Fibroblast of the conjunctiva (primary cell): ENCODE results near the gene ELAVL1.
A peak's percentile ranks its signal among the peaks of the same experiment; 100 is the strongest.
"Not testable (repeated sequence)": the region's sequence is repeated elsewhere in the genome, so short reads cannot be mapped to it uniquely, and the experiment has no call there.

Experiments used
- DNase-seq: peaks from one replicate; pipeline ENCODE4 v3.0.0-alpha.2; 2010; ENCODE audit warnings: low read depth

ELAVL1 gene

DNA sequence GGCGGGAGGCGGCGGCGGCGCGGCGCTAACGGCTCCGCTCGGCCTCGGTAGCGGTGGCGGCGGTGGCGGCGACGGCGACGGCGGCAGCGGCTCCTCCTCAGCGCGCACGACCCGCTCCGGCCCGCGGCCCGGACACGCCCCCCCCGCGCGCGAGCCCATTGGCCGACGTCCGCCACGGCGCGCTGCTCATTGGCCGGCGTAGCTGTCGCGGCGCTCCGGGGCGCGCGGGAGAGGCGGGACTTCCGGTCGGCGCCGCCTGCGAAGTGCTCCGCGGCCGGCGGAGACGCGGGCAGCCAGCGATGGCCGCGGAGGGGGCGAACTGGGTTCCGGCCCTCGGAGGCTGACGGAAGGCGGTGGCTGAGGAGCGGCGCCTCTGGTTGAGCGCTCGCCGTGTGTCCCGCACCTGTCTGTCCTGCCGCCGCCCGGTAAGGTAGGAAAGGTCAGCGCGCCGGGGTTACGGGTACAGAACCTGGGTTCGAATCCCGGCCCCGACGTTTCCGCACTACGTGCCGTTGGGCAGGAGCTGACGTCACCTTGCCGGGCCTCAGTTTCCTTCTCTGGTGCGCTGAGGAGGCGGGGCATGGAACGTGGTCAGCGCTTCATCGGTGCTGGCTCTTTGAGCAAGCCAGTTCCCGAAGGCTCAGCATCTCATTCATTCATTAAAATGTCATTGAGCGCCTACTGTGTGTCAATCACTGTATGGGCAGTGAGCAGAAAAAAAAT lies at the start of gene ELAVL1:
ELAVL1 (minus strand) TSS at position 108 of the 723 bp plus-strand sequence. CDS start 13,826 bp downstream, outside the sequence.
- peak; percentile 68 for DNase-seq

DNA sequence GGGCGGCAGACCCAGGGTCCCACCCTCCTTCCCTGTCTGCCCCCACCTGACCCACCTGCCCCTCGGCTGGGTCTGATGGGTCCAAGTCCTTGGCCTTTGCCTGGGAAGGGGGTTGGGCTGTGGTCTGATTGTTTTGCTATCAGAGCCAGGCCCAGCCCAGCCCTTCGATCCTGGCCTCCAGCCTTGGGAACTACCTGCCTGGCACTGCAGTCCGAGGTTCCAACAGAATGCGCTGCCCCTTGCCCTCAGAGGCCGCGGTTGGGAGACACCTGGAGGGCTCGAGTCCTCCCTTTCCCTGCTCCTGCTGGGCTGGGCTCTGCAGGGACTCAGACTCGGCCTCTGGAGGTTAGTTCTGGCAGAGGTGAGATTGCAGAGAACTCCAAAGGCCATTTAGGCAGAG lies 48.7 kb upstream of the ELAVL1 start:
- no peak for DNase-seq

DNA sequence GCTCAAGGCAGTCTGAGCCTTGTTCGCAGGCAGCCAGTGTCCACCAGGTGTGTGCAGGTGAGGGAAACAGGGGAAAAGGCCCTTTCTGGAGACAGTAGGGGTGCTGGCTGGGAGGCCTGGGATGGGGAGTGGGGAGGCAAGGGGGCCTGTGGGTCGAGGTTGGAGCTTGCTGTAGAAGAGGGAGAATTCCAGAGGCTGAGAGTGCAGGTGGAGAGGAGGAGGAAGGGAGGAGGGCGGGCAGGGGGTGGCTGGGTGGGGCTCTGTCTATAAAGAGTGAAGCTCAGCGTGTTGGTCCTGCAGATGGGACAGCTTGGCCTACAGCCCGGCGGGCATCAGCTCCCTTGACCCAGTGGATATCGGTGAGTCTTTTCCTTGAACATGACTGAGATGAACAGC lies 47.0 kb upstream of the ELAVL1 start, which contains the start of gene CCL25:
CCL25 (plus strand) TSS at position 297 of the 396 bp plus-strand sequence. CDS start 290 bp downstream, outside the sequence.
- no peak for DNase-seq

DNA sequence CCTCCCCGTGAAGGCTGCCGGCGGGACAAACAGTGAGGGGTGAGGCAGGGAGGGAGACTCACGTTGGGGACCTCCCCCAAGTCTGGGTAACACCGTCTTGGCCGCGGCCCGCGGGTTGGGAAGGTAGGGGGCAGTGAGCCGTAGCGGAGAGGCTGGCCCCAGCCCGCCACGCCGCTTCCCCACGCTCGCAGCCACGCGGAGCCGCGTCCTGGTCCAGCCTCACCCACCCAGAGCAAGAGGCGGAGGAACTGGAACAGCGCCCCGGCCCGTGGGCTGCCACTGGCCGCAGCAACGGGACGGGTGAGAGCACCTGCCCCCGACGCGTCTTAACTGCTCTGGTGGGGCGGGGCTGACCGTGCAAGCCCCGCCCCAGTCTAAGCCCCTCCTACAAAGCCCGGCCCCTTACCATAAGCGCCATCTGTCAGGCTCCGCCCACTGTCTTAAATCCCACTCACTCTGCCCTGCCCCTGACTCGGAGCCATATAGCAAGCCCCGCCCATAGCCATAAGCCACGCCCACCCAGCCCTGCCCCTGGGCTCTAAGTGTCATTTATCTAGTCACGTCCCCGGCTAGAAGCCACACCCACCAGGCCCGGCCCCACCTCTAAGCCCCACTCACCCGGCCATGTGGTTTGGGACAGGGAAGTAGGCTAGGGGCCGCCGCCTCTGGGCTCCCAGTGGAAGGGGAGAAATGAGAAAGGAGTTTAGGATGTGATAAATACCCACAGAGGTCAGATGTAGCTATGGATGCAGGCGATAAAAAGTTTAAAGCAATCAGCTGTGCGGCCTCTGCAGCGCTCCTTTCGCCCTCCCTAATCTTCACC lies 45.0 kb upstream of the ELAVL1 start:
- DNase-seq = peak; percentile 72

DNA sequence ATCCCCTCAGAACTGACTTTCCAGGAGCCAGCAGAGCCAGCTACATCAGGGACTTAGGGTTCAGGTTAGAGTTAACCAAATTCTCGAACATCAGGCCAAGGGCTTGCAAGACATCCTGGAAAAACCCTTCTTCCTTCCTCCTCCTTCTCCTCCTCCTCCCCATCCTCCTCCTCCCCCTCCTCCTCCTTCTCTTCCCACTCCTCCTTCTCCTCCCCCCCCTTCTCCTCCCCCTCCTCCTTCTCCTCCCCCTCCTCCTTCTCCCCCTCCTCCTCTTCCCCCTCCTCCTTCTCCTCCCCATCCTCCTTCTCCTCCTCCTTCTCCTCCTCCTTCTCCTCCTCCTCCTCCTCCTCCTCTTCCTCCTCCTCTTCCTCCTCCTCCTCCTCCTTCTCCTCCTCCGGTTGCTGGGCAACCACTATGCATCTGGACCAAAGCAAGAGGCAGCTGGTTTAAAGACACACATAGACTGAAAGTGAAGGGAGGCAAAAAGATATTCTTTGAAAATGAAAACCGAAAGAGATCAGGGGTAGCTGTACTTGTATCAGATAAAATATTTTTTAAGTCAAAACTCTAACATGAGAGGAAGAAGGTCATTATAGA lies 41.2 kb upstream of the ELAVL1 start:
- DNase-seq = no peak

DNA sequence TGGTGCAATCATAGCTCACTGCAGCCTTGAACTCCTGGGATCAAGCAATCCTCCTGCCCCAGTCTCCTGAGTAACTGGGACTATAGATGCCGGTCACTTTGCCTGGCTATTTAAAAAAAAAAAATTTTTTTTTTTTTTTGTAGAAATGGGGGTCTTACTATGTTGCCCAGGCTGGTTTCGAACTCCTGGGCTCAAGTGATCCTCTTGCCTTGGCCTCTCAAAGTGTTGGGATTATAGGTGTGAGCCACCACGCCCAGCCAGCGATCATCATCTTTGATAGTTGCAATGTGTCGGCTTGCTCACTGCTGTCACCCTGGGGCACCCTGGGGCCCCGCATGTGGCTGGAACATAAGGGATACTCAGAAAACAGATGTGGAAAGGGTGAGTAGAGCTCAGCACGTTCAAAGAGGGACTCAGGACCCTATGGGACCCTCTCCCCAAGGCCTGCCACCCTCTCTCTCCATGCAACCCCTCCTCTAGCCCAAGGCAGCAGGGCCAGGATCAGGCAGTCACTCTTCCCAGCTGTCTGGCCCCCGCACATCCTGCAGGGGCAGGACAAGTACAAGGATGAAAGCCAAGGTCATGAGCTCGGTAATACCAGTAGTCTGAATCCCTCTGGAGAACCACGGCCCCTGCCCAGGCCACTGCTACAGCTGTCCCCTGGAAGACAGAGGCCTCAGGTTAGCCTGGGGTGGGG lies 40.6 kb upstream of the ELAVL1 start:
- DNase-seq = no peak

DNA sequence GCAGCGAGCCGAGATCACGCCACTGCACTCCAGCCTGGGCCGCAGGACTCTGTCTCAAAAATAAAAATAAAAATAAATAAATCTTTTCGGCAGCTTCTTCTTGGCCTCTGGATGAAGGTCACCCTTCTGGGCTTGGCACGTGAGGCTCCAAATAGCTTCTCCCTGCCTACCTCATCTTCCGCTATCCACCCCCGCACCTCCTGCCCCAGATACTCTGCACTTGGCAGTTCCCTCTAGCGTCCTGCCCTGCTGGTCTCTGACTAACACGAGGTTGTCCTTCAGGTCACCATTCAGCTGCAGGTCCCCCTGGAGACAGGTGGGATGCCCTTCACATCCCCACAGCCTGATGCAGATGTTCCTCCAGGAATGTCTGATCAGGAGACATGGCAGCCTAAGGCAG lies 38.6 kb upstream of the ELAVL1 start:
- DNase-seq = no peak

DNA sequence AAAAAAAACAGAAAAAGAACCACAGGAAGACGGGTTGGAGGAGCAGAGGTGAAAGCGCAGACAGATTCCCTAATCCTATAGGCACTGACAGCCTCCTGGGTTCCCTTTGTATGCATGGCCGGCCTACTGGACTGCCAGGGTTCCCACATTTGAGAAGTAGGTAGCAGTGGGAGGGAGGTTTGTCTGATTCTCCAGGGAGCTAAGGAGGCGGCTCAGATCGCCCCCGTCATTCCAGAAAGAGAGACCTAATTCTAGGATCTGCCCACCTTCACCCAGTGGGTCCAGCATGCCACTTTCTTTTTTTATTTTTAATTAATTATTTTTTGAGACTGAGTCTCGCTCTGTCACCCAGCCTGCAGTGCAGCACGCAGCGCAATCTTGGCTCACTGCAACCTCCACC lies 37.5 kb upstream of the ELAVL1 start:
- DNase-seq = no peak

DNA sequence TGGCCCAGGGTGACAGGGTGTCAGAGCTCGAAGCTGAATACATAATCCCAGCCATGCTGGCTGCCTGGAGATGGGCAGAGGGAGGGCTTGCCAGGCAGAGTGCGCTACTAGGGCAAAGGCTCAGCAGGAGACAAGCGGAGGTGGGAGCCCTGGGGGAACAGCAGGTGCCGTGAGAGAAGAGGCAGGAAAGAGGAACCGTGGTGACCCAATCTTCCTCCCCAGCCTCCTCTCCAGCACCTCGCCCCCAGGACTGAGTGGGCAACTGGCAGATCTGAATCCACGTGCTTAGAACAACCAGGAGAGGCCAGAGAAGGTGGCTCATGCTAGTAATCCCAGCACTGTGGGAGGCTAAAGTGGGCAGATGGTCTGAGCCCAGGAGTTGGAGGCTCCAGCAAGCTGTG lies 36.1 kb upstream of the ELAVL1 start:
- DNase-seq = no peak

DNA sequence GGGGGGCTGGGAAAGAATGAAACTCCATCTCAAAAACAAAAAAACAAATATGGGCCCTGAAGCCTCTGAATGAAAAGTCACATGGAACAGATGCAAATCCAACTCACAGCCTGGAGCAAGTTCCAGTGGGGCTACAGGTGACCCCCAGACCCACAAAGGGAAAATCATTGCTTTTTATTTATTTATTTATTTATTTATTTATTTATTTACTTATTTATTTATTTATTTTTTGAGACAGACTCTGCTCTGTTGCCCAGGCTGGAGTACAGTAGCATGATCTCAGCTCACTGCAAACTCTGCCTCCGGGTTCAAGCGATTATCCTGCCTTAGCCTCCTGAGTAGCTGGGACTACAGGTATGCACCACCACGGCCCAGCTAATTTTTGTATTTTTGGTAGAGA lies 33.8 kb upstream of the ELAVL1 start:
- no peak for DNase-seq

DNA sequence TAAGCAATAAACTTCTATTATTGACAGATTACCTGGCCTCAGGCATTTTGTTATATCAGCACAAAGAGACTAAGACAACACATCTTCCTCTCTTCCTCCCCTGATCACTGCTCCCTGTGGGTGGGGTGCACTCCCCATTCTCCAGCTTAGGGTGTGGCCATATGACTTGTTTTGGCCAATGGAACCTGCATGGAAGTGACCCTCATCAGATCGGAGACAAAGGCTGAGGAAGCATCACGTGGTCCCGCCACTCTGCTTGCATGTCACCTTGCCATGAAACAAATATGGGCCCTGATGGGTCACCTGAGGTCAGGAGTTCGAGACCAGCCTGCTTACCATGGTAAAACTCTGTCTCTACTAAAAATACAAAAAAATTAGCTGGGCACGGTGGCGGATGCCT lies 33.4 kb upstream of the ELAVL1 start:
- DNase-seq = no peak

DNA sequence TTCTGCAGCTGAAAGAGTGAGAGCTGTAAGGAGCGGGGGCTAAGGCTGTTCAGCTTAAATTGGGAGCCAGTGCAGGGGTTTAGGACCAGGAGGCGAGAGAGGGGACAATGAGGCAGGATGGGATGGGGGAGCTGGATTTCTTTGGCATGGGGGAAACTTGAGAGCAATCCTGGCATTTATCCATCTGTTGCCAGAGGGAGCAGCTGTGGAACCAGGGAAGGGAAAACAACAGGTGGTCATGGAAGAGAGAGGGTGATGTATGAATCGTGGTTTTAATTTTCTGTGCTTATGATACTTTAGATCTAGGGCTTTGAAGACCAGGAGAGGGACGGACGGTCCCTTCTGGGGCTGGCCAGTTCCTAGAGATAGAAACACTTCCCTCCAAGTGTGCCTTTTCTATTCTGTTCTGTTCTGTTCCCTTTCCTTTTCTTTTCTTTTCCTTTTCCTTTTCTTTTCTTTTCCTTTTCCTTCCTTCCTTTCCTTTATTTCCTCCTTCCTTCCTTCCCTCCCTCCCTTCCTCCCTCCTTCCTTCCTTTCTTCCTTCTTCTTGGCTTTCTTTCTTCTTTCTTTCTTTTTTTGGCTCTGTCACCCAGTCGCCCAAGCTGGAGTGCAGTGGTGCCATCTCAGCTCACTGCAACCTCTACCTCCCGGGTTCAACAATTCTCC lies 31.1 kb upstream of the ELAVL1 start:
- DNase-seq = no peak

DNA sequence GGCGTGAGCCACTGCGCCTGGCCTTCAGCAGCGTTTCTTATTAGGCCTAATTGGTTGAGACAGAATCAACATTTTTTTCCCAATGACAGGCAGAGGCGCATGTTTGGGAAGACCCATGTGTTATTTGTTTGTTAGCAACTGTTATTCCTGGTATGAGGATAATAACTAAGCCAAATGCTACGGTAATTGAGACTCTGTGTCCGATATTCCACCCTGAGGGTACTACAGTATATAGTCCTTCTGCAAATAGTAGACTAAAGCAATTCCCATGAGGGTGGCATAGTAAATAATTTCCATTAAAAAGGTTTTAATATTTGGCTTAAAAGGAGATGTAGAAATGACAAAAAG lies 28.7 kb upstream of the ELAVL1 start:
- DNase-seq = no peak

DNA sequence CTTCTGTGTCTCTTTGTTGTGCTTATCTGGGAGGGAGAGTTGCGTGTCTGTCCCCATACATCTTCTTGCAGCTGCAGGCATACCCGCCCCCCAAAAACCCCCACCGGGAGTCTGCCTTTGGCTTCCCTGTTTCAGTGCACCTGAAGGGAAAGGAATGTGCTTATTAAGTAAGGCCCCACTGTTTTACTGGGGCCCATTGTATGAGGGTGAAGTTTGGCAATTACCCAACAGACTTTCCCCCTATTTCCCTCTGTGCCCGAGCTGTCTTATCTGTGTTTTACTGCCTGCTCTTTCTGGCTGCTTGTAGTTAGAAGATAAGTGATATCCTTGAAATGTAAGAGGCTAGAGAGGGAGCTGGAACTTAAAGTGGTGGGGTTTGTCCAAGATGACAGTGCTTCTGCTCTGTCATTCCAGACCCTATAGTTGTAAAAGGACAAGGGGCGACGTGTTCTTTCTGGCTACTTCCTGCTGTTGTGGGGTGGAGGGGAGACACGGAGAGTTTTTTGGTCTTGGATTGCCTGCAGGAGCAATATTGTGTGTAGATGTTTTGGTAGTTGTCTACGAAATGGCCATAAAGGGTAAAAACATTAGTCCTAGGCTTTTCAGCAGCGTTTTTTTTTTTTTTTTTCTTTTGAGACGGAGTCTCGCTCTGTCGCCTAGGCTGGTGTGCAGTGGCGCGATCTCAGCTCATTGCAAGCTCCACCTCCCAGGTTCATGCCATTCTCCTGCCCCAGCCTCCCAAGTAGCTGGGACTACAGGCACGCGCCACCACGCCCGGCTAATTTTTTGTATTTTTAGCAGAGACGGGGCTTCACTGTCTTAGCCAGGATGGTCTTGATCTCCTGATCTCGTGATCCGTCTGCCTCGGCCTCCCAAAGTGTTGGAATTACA lies 28.1 kb upstream of the ELAVL1 start:
- DNase-seq = not testable (repeated sequence)

DNA sequence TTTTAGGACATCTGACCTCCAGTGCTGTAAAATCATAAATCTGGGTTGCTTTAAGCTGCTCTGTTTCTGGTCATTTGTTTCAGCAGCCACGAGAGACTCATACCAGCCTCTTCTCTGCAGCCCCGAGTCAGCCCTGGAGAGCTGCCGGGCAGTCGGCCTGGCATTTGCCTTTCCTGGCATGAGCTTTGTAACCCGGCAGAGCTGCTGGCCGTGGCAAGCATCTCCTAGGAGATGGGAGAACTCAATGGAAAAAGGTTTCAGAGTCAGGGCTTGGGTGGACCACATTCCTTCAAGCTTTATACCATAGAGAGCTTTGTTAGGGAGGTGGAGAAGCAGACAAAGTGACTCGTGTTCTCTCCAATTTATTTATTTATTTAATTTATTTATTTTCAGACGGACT lies 25.5 kb upstream of the ELAVL1 start:
- no peak for DNase-seq

DNA sequence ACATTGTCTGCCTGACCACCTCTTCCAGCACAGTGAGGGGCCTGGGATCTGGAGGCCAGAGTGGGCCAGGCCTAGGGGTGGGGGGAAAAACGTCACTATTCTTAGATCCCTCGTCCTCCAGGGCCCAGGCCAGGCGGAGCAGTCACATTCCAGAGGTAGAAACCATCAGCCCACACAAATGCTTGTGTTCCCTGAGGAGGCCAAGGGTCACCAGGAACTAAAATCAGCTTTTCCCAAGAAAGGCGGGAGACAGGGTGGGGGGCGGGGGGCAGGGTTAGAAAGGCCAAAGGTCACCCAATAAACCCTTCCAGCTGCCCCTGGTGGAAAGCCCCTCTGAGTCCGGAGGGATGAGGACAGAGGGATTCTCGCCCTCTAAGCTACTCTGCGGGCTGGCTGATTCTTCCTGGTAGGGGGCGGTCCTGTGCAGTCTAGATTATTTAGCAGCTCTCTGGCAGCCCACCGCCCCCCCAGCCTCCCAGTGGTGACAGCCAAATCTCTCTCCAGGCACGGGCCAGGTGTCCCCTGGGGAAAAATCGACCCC lies 23.6 kb upstream of the ELAVL1 start:
- DNase-seq = no peak

DNA sequence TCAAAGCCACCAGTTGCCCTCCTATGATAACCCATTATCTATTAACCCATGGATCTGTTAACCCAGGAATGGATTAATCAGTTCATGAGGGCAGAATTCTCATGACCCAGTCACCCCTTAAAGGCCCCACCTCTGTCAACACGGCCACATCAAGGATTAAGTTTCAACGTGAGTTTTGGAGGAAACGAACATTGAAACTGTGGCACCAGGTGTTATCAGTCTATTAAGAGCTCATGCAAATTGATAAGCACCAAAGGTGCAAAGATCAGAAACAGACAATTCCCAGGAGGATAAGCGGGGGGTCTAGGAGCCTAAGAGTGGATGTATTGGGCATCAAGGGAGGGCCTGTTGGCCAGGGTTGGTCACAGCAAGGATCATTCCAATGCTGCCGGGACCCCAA lies 19.9 kb upstream of the ELAVL1 start:
- no peak for DNase-seq

DNA sequence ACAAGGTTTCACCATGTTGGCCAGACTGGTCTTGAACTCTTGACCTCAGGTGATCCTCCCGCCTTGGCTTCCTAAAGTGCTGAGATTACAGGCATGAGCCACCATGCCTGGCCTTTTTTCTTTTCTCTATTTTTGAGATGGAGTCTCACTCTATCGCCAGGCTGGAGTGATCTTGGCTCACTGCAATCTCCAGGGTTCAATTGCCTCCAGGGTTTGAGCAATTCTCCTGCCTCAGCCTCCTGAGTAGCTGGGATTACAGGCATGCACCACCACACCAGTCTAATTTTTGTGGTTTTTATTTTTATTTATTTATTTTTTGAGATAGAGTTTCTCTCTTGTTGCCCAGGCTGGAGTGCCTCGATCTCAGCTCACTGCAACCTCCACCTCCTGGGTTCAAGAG lies 18.8 kb upstream of the ELAVL1 start:
- DNase-seq = not testable (repeated sequence)

DNA sequence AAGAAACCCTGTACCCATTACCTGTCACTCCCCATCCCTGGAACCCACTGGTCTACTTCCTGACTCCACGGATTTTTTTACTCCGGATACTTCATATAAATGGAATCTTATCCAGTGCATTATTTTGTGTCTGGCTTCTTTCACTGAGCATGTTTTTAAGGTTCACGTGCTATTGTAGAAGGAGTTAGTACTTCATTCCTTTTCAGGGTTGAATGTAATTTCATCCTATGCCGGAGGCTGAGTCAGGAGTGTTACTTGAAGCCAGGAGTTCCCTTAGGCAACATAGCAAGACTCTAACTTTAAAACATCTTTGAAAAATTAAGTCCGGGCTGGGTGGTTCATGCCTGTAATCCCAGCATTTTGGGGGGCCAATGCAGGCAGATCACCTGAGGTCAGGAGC lies 17.9 kb upstream of the ELAVL1 start:
- no peak for DNase-seq

DNA sequence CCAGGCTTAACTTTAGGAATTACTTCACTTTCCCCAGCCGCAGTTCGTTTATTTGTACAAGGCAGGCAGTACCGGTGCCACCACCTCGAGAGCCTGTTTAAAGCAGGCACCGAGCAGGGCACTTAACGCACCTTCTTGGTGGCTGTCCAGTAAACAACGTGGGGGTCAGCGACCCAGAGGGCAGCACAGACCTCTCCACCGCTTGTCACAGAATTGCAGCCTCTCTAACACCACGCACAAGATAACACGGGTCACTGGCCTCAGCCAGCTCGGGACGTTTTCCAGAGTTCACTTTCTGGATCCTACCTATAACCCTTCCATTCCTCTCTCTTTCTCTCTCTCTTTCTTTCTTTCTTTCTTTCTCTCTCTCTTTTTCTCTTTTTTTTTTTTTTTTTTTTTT lies 16.8 kb upstream of the ELAVL1 start:
- no peak for DNase-seq

DNA sequence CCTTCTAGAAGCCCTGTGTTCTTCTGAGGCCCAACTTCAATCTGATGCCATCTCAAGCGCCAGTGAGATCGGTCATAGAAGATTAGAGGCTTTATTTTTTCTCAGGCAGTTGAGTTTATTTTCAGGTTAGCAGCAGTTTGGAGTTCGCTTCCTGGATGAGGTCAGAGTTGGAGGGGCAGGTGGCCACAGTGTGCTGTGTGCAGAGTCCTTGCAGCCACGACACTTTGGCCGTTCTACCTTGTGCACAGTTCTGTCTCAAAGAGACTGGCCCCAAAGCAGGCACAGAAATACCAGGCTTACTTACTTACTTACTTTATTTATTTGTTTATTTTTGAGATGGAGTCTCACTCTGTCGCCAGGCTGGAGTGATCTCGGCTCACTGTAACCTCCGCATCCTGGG lies 15.9 kb upstream of the ELAVL1 start:
- no peak for DNase-seq
